Tibial nerve (tissue), 4 donors: ENCODE measurements around the gene KMT5C. TPM values are rescaled to one million over a fixed set of nuclear protein-coding genes. Genes with fewer than 3 reads are reported as not detected.

Source experiments
- DNase-seq, 2 donors: peaks; one replicate each; pipeline ENCODE4 v3.0.0-alpha.2; 2019; ENCODE audit warnings: low spot score in 2 of 2
- H3K27ac ChIP-seq, 4 donors: fragments of 200-600 bp; sonication (generic) in 3 of 4; one replicate each; pipeline ENCODE4 v1.5.1; 2017 to 2019; ENCODE audit warnings: mild to moderate bottlenecking in 1 of 4
- H3K27me3 ChIP-seq, 2 donors: fragments of 200-600 bp; sonication (generic) in 1 of 2; one replicate each; pipeline versions ENCODE4 v1.5.1 to v1.6.0; 2017 to 2019
- H3K36me3 ChIP-seq, 3 donors: fragments of 200-600 bp; sonication (generic); one replicate each; pipeline ENCODE4 v1.5.1; 2018 to 2019
- H3K4me1 ChIP-seq, 4 donors: fragments of 200-600 bp; sonication (generic) in 3 of 4; one replicate each; pipeline ENCODE4 v1.5.1; 2017 to 2019
- H3K4me3 ChIP-seq, 4 donors: fragments of 200-600 bp; sonication (generic) in 3 of 4; one replicate each; pipeline ENCODE4 v1.5.1; 2017 to 2019; ENCODE audit warnings: mild to moderate bottlenecking in 1 of 4, moderate library complexity in 1 of 4
- H3K9me3 ChIP-seq, 4 donors: fragments of 200-600 bp; sonication (generic) in 3 of 4; one replicate each; pipeline ENCODE4 v1.5.1; 2017 to 2019
- CTCF ChIP-seq, 5 experiments: fragments of 200-600 bp in 3 of 5; fragments of 450-650 bp in 2 of 5; sonication (generic) in 3 of 5; IDR thresholded peaks; one replicate each; pipeline ENCODE4 v1.5.1; 2016 to 2019; ENCODE audit warnings: antibody characterized with exemption in 5 of 5, mild to moderate bottlenecking in 3 of 5, moderate library complexity in 2 of 5
- EP300 ChIP-seq, 2 donors: sonication (generic); formaldehyde crosslinking; IDR thresholded peaks; one replicate each; pipeline ENCODE4 v1.6.1; 2017; ENCODE audit warnings: antibody characterized with exemption in 2 of 2, mild to moderate bottlenecking in 1 of 2
- POLR2A ChIP-seq, 2 donors: fragments of 450-650 bp; IDR thresholded peaks; one replicate each; pipeline ENCODE4 v1.6.1; 2017; ENCODE audit warnings: antibody characterized with exemption in 2 of 2, mild to moderate bottlenecking in 2 of 2, moderate library complexity in 2 of 2
- WGBS, 2 donors: methylation state at CpG; one replicate each; pipeline ENCODE4 v1.1.5; 2018; 5-methylcytosine and 5-hydroxymethylcytosine counted together
- total RNA-seq, 4 donors: library from RNA; depleted of rRNA; stranded (reverse); fragments of >200 nt; gene quantifications; one replicate each; pipeline ENCODE4 v1.1.0, GENCODE V29; 2016

Gene KMT5C
- total RNA-seq, 4 donors from 2014 or later, result 30.6 to 50.0 (median 41.2) TPM

GRCh38 chr19:55304980-55305379, 34.7 kb upstream of the KMT5C start:
- Histone ChIP-seq H3K4me1 (peaks cover 0 to 11% (median 3%) of the 10 kb centered on the region in 4 donors), H3K4me3 (no peak overlapping the region), H3K27me3 (no peaks in the 10 kb centered on the region), H3K27ac (no peak overlapping the region), H3K9me3 (peaks cover 0 to 5% (median 0%) of the 10 kb centered on the region in 4 donors), H3K36me3 (peaks cover 0 to 54% (median 0%) of the 10 kb centered on the region in 3 donors)
- TF ChIP-seq POLR2A (IDR thresholded peaks at IDR 0.05) (no peak), EP300 (IDR thresholded peaks at IDR 0.05) (no peak)
- DNase-seq, result no peak
- 77% methylated on average over 14 of the region's 14 CpGs for WGBS, 2 donors

GRCh38 chr19:55305491-55305890, 34.2 kb upstream of the KMT5C start:
- peaks cover 0 to 5% (median 0%) of the 10 kb centered on the region in 4 donors for H3K9me3 ChIP-seq
- H3K4me1 ChIP-seq, result peaks cover 0 to 11% (median 3%) of the 10 kb centered on the region in 4 donors
- H3K27ac ChIP-seq, result no peak overlapping the region
- TF ChIP-seq POLR2A (IDR thresholded peaks at IDR 0.05), result no peak
- no peak for TF ChIP-seq CTCF (IDR thresholded peaks at IDR 0.05)
- no peak for TF ChIP-seq EP300 (IDR thresholded peaks at IDR 0.05)
- no peak overlapping the region for H3K4me3 ChIP-seq
- H3K36me3 ChIP-seq, result peaks cover 0 to 57% (median 0%) of the 10 kb centered on the region in 3 donors
- 80% methylated on average over 8 to 9 of the region's 9 CpGs for WGBS, 2 donors
- DNase-seq, result peak in 1 of 2 donors; percentile 37
- no peaks in the 10 kb centered on the region for H3K27me3 ChIP-seq

- Histone ChIP-seq H3K27ac (no peak overlapping the region), H3K4me1 (peaks cover 0 to 11% (median 3%) of the 10 kb centered on the region in 4 donors), H3K4me3 (no peak overlapping the region), H3K36me3 (peaks cover 0 to 60% (median 0%) of the 10 kb centered on the region in 3 donors), H3K9me3 (peaks cover 0 to 5% (median 0%) of the 10 kb centered on the region in 4 donors), H3K27me3 (no peaks in the 10 kb centered on the region)
- TF ChIP-seq CTCF (IDR thresholded peaks at IDR 0.05), result no peak
- no peak for TF ChIP-seq EP300 (IDR thresholded peaks at IDR 0.05)
- TF ChIP-seq POLR2A (IDR thresholded peaks at IDR 0.05), result no peak
- no peak for DNase-seq
- WGBS, 2 donors, result 89 to 93% methylated on average over 13 to 17 of the region's 17 CpGs
Observed at GRCh38 chr19:55305983-55306562, 33.6 kb upstream of the KMT5C start.

GRCh38 chr19:55306712-55307111, 33.0 kb upstream of the KMT5C start:
- no peaks in the 10 kb centered on the region for H3K27me3 ChIP-seq
- peaks cover 0 to 66% (median 0%) of the 10 kb centered on the region in 3 donors for H3K36me3 ChIP-seq
- no peak overlapping the region for H3K4me3 ChIP-seq
- no peak for DNase-seq
- WGBS, 2 donors, result 74 to 84% methylated on average over 3 of the region's 3 CpGs
- TF ChIP-seq EP300 (IDR thresholded peaks at IDR 0.05), result no peak
- H3K4me1 ChIP-seq, result peaks cover 0 to 6% (median under 1%) of the 10 kb centered on the region in 4 donors
- peaks cover 0 to 5% (median 0%) of the 10 kb centered on the region in 4 donors for H3K9me3 ChIP-seq
- H3K27ac ChIP-seq, result no peak overlapping the region

GRCh38 chr19:55308281-55308680, 31.4 kb upstream of the KMT5C start:
- 92 to 94% methylated on average over 7 to 8 of the region's 11 CpGs for WGBS, 2 donors
- H3K27ac ChIP-seq, result no peak overlapping the region
- DNase-seq, result no peak
- no peaks in the 10 kb centered on the region for H3K27me3 ChIP-seq
- H3K9me3 ChIP-seq, result peaks cover 0 to 5% (median 0%) of the 10 kb centered on the region in 4 donors
- peaks cover 0 to 72% (median 0%) of the 10 kb centered on the region in 3 donors for H3K36me3 ChIP-seq
- H3K4me3 ChIP-seq, result no peak overlapping the region
- TF ChIP-seq POLR2A (IDR thresholded peaks at IDR 0.05), result no peak
- no peak for TF ChIP-seq EP300 (IDR thresholded peaks at IDR 0.05)
- no peak for TF ChIP-seq CTCF (IDR thresholded peaks at IDR 0.05)
- no peaks in the 10 kb centered on the region for H3K4me1 ChIP-seq

- WGBS, 2 donors, result 90 to 91% methylated on average over 5 of the region's 5 CpGs
- Histone ChIP-seq H3K4me3 (no peak overlapping the region), H3K27ac (no peak overlapping the region), H3K27me3 (no peaks in the 10 kb centered on the region), H3K9me3 (peaks cover 0 to 5% (median 0%) of the 10 kb centered on the region in 4 donors), H3K36me3 (peaks cover 0 to 62% (median 0%) of the 10 kb centered on the region in 3 donors), H3K4me1 (no peaks in the 10 kb centered on the region)
- no peak for TF ChIP-seq POLR2A (IDR thresholded peaks at IDR 0.05)
- DNase-seq, result no peak
Observed at GRCh38 chr19:55309448-55309847, 30.2 kb upstream of the KMT5C start.
